ENCODE data around the gene PLPP4. TPM values are rescaled to one million over a fixed set of nuclear protein-coding genes. Genes with fewer than 3 reads are reported as not detected.

Gene PLPP4
- polyA plus RNA-seq, 1 donor from 2014 or later, result 4.4 TPM

GRCh38 chr10:120505866-120506265 is 48.8 kb downstream of the PLPP4 start:
- Histone ChIP-seq H3K79me2 (replicated peaks; ENCODE audit: insufficient read depth, low read length) (no peaks in the 10 kb centered on the region), H3K9me3 (ENCODE audit: low read length) (no peaks in the 10 kb centered on the region), H3K27me3 (ENCODE audit: insufficient read depth, low read depth, low read length) (no peaks in the 10 kb centered on the region), H3K9ac (ENCODE audit: low read length) (no peak overlapping the region), H3K36me3 (ENCODE audit: insufficient read depth, low read length) (no peaks in the 10 kb centered on the region), H3K27ac (ENCODE audit: low read length) (no peak overlapping the region), H4K20me1 (ENCODE audit: insufficient read depth) (no peaks in the 10 kb centered on the region), H3F3A (ENCODE audit: insufficient read depth, low read length, poor library complexity, severe bottlenecking) (no peaks in the 10 kb centered on the region), H3K4me2 (ENCODE audit: low read length) (no peak overlapping the region), H3K9me2 (ENCODE audit: insufficient read depth, low read length) (no peaks in the 10 kb centered on the region), H2AFZ (ENCODE audit: low read depth, low read length) (no peak overlapping the region), H3K4me3 (ENCODE audit: low read length) (no peak overlapping the region)
- no peak for TF ChIP-seq POLR2AphosphoS5 (IDR thresholded peaks at IDR 0.05)
- TF ChIP-seq SMC3 (conservative IDR thresholded peaks at IDR 0.05; ENCODE audit: poor library complexity), result no peak
- no peak for TF ChIP-seq TAF1 (IDR thresholded peaks at IDR 0.05; ENCODE audit: low read depth)
- no peak for TF ChIP-seq REST (IDR thresholded peaks at IDR 0.05; ENCODE audit: borderline replicate concordance)
- no peak for TF ChIP-seq RAD21 (conservative IDR thresholded peaks at IDR 0.05)
- TF ChIP-seq MXI1 (conservative IDR thresholded peaks at IDR 0.05; ENCODE audit: poor library complexity, severe bottlenecking), result no peak
- TF ChIP-seq EZH2 (IDR thresholded peaks at IDR 0.05; ENCODE audit: borderline replicate concordance, insufficient read depth, low read length, poor library complexity, severe bottlenecking), result no peak
- no peak for TF ChIP-seq CTCF (IDR thresholded peaks at IDR 0.05; ENCODE audit: poor library complexity, severe bottlenecking)
- TF ChIP-seq EP300 (conservative IDR thresholded peaks at IDR 0.05; ENCODE audit: poor library complexity, severe bottlenecking), result no peak

- H3K9me3 ChIP-seq (ENCODE audit: low read length), result no peaks in the 10 kb centered on the region
- H3K4me2 ChIP-seq (ENCODE audit: low read length), result no peak overlapping the region
- H3K79me2 ChIP-seq (replicated peaks; ENCODE audit: insufficient read depth, low read length), result no peaks in the 10 kb centered on the region
- no peaks in the 10 kb centered on the region for H3K9me2 ChIP-seq (ENCODE audit: insufficient read depth, low read length)
- no peaks in the 10 kb centered on the region for H3F3A ChIP-seq (ENCODE audit: insufficient read depth, low read length, poor library complexity, severe bottlenecking)
- H3K27ac ChIP-seq (ENCODE audit: low read length), result peak overlapping the region; percentile 20
- H2AFZ ChIP-seq (ENCODE audit: low read depth, low read length), result no peak overlapping the region
- H4K20me1 ChIP-seq (ENCODE audit: insufficient read depth), result no peaks in the 10 kb centered on the region
- TF ChIP-seq MXI1 (conservative IDR thresholded peaks at IDR 0.05; ENCODE audit: poor library complexity, severe bottlenecking), result no peak
- peak; percentile 68 for TF ChIP-seq EP300 (conservative IDR thresholded peaks at IDR 0.05; ENCODE audit: poor library complexity, severe bottlenecking)
- TF ChIP-seq EZH2 (IDR thresholded peaks at IDR 0.05; ENCODE audit: borderline replicate concordance, insufficient read depth, low read length, poor library complexity, severe bottlenecking), result no peak
- TF ChIP-seq POLR2AphosphoS5 (IDR thresholded peaks at IDR 0.05), result peak; percentile 32
- H3K36me3 ChIP-seq (ENCODE audit: insufficient read depth, low read length), result no peaks in the 10 kb centered on the region
- no peaks in the 10 kb centered on the region for H3K27me3 ChIP-seq (ENCODE audit: insufficient read depth, low read depth, low read length)
- no peak overlapping the region for H3K9ac ChIP-seq (ENCODE audit: low read length)
- no peak overlapping the region for H3K4me3 ChIP-seq (ENCODE audit: low read length)
Observed at GRCh38 chr10:120506674-120507073, 49.6 kb downstream of the PLPP4 start.

Measured in neural cell (in vitro differentiated cells).